Spleen (tissue), 7 donors: ENCODE measurements around the gene CCNQ.

ENCODE experiments used
- CTCF ChIP-seq, 11 experiments: fragments of 200-600 bp in 7 of 11; fragments of 450-650 bp in 4 of 11; sonication (generic) in 4 of 11; IDR thresholded peaks in 8 of 11; conservative IDR thresholded peaks in 3 of 11; 1 replicate in 7 of 11; 2 replicates in 4 of 11; pipeline versions ENCODE4 v1.4.0 to v1.8.0; 2016 to 2021; ENCODE audit warnings: antibody characterized with exemption in 11 of 11, inconsistent platforms in 4 of 11, mild to moderate bottlenecking in 1 of 11
- POLR2A ChIP-seq, 3 donors: fragments of 450-650 bp; IDR thresholded peaks; one replicate each; pipeline ENCODE4 v1.5.1; 2017; ENCODE audit warnings: antibody characterized with exemption in 3 of 3, mild to moderate bottlenecking in 1 of 3
- POLR2AphosphoS5 ChIP-seq, 3 donors: sonication (generic); formaldehyde crosslinking; IDR thresholded peaks; one replicate each; pipeline ENCODE4 v1.5.1; 2017; ENCODE audit warnings: antibody characterized with exemption in 3 of 3
- donor health status: DM: no; HTN: no; CAD: no; lungs with moderate emphysema.
- donor health status: DM: no; HTN: no; CAD: no.
- donor health status: DM: no; HTN: no; CAD: no.

DNA sequence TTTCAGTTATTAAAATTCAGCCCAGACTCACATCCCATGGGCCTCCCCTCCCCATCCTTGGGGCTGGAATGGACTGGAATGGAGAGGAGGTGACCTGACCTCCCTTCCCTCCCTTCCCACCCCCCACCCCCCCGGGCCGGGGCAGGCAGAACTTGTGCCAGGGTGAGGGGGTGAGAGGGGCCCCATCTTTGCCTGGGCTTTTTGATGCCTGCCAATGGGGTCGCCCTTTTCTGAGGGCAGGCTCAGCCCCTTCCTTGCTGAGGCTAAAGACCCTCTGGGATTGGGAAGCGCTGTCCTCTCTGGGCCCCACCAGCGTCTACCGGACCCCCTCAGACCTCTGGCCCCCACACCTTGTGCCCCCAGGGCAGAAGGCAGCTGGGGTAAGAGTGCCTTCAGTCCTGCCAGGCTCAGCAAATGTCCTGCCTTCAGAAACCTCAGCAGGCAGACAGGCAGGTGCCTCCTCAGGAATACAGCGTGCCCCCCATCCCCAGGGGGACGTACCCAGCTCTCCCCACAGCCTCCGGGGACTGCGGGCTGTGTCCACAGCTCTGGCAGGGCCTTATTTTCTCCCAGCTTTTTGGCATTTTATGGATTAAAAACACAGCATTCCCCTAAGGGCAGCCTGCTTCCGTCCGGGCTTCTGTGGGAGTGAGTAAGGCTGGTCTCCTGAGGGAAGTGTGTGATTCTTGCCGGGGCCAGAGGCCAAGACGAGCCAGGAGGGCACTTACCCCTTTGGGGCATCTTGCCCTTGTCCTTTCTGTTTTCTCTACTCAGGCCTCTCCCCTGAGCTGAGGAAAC, 12.6 kb upstream of the CCNQ start:
- TF ChIP-seq CTCF (IDR thresholded peaks at IDR 0.05 in 8 of 11, conservative IDR thresholded peaks at IDR 0.05 in 3 of 11) (no peak), POLR2A (IDR thresholded peaks at IDR 0.05) (no peak), POLR2AphosphoS5 (IDR thresholded peaks at IDR 0.05) (no peak)
